GM19324 (cell line): Measurements from ENCODE around the gene AGFG2.
"Not testable (repeated sequence)": the region's sequence is repeated elsewhere in the genome, so short reads cannot be mapped to it uniquely, and the experiment has no call there.

Experiments
- ATAC-seq: cut with Tn5 transposase; IDR thresholded peaks from one replicate; pipeline ENCODE4 v1.9.1; 2021; ENCODE audit warnings: mild to moderate bottlenecking, moderate library complexity; ENCODE audit not compliant: unreplicated experiment, low FRiP score

The AGFG2 gene

DNA sequence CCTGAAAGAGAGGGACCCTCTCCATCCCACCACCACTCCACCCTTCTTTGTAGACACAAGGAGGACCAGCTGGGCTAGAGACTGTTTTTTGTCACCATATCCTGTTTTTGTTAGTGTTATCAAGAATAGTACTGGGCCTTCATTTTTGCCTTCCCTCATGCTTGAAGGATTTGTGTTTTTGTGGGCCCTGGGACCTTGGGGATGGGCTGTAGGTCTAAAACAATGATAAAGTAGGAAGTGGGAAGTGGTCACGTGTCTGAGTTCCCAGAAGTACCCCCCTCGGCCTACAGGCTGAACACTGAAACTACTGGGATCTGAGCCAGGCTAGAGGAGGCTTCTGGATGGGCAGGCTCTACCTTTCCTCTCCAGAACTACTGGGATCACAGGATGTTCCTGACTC is 8.9 kb downstream of the AGFG2 start:
- ATAC-seq, result no peak

GRCh38 chr7:100548446-100548845 is 9.4 kb downstream of the AGFG2 start:
- not testable (repeated sequence) for ATAC-seq

DNA sequence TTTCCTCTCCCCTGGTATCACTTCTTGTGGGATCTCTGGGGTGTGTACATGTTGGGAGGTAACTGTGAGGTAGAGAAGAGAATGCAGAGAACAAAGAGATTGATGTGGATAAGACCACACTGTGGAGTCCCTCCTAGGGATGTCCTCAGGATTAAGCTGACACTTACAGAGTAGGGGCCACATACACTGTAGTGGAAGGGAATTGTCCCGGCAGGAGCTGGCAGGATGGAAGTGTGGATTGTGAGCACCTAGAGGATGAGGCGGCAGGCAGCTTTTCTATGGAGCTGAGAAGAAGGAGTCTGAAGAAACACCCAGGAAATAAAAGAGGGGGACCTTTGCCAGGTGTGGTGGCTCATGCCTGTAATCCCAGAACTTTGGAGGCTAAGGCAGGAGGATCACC is 13.5 kb downstream of the AGFG2 start:
- ATAC-seq, result no peak

GRCh38 chr7:100553032-100553431 is 14.0 kb downstream of the AGFG2 start:
- no peak for ATAC-seq

- ATAC-seq, result no peak
Observed at GRCh38 chr7:100555701-100556100, 16.7 kb downstream of the AGFG2 start.

- ATAC-seq, result no peak
Observed at GRCh38 chr7:100556541-100556940, 17.5 kb downstream of the AGFG2 start.

- no peak for ATAC-seq
Observed at GRCh38 chr7:100559127-100559526, 20.1 kb downstream of the AGFG2 start.

GRCh38 chr7:100561491-100562194 is 22.6 kb downstream of the AGFG2 start:
- ATAC-seq, result no peak

- ATAC-seq, result no peak
Observed at GRCh38 chr7:100562195-100563099, 23.4 kb downstream of the AGFG2 start.

GRCh38 chr7:100563100-100563564 is 24.1 kb downstream of the AGFG2 start:
- ATAC-seq, result no peak

GRCh38 chr7:100563809-100564400 is 24.9 kb downstream of the AGFG2 start:
- ATAC-seq, result no peak

DNA sequence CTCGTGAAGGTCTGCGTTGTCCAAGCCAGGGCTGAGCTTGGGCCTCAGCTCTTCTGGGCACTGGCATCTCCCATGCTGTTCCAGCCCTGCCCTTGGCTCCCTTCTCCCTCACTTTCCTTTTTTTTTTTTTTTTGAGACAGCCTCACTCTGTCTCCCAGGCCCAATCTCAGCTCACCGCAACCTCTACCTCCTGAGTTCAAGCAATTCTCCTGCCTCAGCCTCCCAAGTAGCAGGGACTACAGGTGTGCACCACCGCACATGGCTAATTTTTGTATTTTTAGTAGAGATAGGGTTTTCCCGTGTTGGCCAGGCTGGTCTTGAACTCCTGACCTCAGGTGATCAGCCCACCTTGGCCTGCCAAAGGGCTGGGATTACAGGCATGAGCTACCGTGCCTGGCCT is 25.4 kb downstream of the AGFG2 start:
- ATAC-seq, result not testable (repeated sequence)

DNA sequence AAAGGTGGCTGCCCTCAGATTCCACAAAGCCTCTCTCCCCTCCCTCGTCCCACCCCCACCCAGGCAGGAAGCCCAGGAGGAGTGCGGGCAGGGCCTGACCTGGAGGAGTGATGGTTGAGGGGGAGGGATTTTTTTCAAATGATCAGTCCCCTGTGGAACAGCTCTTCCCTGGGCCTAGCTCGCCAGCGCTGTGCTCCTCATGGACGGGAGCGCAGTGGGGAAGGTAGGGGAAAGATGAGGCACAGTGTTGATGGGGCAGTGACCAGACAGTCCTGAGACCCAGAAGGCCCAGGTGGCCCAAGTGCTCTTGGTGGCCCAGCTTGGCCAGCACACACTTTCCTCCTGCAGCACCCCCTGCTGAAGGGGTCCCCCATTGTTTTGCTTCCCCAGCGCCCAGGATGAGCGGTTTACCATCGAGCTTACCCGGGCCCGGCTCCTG is 26.1 kb downstream of the AGFG2 start:
- no peak for ATAC-seq

DNA sequence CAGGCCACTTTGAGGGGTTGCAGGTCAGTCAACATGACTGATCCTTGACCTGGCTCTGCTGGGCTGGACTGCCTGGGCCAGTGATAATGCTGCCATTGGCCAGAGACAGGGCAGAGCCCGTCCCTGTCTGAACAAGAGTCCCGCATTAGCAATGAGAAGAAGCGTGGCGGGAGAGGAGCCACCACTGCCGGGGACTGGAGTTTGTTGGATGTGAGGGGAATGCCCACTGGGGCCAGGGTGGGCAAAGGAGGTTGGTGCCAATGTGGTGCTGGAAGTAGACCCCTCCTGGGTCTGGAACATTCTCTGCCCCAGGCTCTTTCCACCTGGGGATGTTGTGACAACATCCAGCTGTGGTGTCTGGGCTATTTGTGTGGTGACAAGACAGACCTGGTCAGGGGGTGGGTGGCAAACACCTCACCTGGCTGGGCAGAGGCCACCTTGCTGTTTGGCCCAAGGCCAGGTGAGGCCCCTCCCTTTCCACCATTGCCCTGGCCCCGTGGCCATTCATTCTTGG is 27.1 kb downstream of the AGFG2 start:
- no peak for ATAC-seq

- no peak for ATAC-seq
Observed at GRCh38 chr7:100567031-100567730, 28.2 kb downstream of the AGFG2 start.

DNA sequence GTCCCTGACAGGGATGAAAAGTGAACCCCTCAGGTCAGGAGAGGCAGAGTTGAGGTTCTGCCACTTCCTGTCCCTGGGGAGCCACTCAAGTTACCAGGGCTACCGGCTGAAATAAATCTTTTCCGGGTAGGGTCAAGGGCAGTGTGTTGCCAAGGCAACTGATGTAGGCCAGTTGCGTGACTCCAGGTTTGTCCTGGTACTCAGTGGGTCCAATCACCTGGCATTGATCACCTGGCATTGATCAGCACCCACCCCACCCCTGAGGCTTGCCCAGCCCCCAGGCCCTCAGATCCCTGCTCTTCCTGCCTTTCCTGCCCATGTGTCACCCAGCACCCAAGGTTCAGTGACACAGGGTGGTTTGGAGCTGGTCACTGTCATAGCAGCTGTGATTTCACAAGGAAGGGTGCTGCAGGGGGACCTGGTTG is 28.8 kb downstream of the AGFG2 start:
- ATAC-seq, result no peak

DNA sequence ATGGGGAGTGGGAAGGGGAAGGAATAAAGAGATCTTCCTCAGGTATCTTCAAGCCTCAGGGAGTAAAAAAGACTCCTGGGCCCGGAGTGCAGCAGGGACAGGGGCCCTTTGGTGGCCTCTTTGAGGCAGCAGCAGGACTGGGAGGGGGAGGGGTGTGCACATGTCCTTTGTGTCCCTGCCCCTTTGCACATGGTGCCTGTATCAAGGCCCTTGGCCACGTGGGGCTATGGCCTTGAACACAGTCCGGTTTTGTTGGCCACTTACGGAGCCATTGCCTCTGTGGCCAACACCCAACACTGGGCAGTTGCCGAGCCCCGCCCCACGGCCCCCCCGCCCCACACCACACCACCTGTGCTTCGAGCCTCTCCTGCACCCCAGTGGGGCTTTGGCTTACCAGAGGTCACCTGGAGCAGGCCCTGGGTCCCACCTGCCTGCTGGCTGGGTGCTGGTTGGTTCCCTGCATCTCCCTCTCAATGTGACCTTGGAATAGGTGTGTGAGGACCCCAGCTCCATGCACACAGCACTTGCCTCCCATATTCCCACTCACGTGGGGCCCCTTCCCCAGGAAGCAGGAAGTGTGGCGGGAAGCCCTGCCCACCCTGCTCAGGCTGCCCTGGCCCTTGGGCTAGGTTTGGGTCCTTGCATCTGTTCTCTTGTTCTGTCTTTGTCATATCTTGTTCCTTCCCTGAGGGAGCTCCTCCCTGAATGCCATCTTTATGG is 29.3 kb downstream of the AGFG2 start:
- ATAC-seq, result no peak

DNA sequence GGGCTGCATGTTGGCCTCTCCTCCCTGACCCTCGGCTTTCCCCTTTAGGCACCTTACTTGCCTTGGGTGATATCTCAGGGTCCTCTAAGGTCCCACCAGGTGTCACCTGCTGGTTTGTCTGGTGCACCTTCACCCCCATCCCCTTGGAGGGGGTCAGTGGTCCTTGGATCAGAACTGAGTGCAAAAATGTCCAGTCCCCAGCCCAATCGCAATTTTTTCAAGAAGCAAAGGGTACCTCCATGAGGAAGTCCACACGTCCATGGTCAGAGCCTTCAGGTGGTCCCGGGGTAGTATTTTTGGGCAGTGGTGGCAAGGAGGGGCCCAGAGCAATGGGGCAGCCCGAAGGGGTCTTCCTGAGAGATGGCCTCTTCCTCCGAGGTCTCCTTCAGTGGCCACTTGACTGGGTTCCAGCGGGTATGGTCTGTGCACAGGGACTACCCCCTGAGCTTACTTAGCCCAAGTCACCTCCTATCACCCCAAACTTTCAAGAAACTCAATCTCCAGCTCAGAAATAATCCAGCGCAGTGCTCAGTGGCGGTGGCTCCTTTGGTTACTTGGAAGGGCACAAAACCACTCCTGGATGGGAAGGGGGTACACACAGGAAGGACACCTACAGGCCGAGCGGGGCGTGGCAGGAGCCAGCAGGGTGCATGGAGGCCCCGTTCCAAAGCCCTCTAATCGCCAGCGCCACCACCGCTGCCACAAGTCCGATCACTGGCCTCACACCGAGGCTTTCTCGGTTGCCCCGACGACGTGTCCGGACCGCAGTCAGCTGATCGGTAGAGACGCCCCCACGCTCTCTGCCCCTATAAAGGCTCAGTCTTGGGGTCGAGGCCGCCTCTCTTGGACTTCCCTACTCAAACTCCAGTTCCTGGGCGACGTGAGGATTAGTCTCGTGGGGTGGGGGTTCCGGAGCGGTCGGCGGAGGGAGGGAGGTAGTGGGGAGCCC is 30.2 kb downstream of the AGFG2 start:
- ATAC-seq, result peak; percentile 42
